HG02870 (cell line): ENCODE data around the gene MYO5A.
"Not testable (repeated sequence)": the region's sequence is repeated elsewhere in the genome, so short reads cannot be mapped to it uniquely, and the experiment has no call there.

Experiments
- ATAC-seq: cut with Tn5 transposase; IDR thresholded peaks from one replicate; pipeline ENCODE4 v1.9.1; 2021; ENCODE audit warnings: mild to moderate bottlenecking, moderate library complexity; ENCODE audit not compliant: unreplicated experiment

The MYO5A gene

GRCh38 chr15:52424856-52425431 is 103.7 kb downstream of the MYO5A start:
- ATAC-seq: no peak

- ATAC-seq: no peak
Observed at GRCh38 chr15:52423852-52424251, 104.8 kb downstream of the MYO5A start.

GRCh38 chr15:52422001-52422400 is 106.7 kb downstream of the MYO5A start:
- ATAC-seq: no peak

DNA sequence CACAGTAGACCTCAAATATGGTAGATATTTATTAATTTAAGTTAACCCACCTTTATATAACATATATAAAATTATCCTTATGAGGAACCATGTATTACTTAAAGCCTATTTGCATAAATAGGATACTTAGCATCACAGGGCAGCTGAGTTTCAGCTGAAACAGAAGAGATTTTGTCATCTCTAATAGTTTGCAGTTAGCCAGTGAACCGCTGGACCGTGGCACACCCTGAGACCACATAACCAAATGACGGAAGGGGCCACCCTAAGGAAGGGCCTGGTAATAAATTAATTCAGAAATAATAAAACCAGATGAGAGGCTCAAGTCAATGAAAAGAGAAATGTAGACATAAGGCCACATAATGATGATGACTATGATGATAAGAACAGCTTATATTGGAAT is 107.7 kb downstream of the MYO5A start:
- no peak for ATAC-seq

DNA sequence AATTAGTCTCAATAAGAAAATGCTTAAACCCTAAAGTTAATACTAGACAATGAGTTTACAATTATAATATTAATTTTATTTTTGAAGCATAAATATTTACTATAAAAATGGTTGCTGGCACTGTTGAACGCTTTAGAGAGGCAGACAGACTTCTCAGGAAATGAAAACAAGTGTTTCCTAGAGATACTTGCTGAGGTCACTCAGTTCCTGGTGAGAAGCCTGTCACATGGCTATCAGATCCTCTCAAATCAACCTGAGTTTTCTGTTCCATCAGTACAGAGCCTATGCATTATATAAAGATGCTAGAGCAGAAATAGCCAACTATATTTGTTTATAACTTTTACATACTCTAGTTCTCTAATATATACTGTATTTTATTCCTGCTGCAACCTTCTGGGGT is 109.2 kb downstream of the MYO5A start:
- ATAC-seq: no peak

GRCh38 chr15:52417957-52418356 is 110.7 kb downstream of the MYO5A start:
- ATAC-seq: no peak

DNA sequence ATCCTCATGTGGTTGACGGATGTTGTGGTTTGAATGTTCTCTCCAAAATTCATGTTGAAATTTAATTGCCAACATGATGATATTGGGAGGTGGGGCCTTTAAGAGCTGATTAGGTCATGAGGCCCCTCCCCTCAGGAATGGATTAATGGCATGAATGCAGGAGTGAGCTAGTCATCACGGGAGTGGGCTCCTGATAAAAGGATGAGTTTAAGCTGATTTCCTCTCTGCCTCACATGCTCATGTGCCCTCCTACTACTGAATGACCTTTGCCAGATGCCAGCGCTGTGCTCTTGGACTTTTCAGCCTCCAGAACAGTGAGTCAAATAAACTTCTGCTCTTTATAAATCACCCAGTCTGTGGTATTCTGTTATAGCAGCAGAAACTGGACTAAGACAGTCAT is 111.2 kb downstream of the MYO5A start:
- ATAC-seq: no peak

- not testable (repeated sequence) for ATAC-seq
Observed at GRCh38 chr15:52416566-52416965, 112.1 kb downstream of the MYO5A start.

- no peak for ATAC-seq
Observed at GRCh38 chr15:52415628-52416027, 113.1 kb downstream of the MYO5A start.

DNA sequence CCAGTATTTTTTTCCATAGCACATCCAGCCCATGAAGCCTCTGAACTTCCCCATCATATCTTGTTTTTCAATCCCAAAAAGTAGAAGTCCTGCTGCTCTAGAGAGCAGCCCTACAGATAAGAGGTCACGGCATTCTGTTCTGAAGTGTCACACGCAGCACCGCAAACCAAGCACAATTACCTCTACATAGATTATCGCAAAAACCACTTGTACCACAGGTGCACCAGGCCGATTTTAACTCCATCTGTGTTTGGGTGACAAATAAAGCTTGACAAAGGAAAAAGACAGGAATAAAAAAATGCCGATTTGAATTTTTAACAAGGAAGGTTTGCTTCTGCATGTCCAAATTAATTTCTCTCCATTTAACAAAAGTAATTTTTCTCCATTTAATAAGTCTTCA is 113.7 kb downstream of the MYO5A start:
- no peak for ATAC-seq

DNA sequence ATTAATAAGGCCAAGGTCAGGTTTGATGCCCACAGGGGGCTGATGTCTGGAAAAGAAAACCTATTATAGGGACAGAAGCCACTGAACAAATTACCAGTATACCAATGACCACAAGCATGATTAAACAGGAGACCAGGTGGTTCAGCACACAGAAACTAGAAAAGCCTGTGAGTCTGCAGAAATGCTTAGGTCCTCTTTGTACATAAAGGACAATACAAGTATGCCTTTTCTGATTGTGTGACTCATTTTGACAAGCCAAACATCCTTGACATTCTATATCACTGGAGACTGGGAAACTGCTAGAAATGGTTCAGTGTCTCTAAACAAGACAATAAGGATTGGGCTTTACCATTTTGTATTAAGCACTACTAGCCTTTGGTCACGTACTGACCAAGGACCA is 119.9 kb downstream of the MYO5A start:
- ATAC-seq: peak; percentile 83

DNA sequence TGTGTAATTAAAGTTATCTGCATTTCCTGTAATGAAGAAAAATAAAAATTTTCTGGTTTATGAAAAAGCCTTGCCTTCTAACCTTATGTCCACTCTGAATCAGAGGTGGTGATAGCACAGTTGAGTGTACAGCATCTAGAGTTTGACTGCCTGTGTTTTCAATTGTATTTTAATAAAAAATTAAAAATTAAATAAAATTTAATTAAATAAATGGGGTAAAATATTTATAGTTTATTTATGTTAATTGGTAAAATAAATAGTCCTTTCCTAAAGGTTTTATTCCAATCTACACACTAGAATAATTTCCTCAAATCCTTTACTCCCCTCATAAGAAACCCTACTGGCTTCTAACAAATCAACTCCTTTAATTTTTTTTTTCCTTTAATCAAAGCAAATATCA is 121.3 kb downstream of the MYO5A start:
- ATAC-seq: no peak

DNA sequence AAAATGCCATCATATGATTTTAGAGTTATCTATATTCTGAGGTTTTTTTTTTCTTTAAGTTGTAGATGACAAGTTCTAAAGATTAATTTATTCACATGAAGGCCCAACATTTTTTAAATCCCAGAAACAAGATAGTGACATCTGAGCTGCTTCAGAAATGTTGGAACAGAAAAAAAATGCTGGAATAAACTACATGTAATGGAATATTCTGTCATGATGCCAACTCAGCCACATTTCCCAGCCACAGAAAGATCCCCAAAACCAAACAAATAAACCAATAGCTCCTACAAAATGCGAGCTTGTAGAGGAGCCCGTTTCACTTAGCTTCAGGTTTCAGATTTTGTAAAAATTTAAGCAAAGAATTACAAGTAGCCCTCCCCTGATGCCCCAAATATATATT is 122.1 kb downstream of the MYO5A start:
- no peak for ATAC-seq

- ATAC-seq: no peak
Observed at GRCh38 chr15:52405856-52406255, 122.8 kb downstream of the MYO5A start.

GRCh38 chr15:52397118-52397517 is 131.6 kb downstream of the MYO5A start:
- no peak for ATAC-seq

DNA sequence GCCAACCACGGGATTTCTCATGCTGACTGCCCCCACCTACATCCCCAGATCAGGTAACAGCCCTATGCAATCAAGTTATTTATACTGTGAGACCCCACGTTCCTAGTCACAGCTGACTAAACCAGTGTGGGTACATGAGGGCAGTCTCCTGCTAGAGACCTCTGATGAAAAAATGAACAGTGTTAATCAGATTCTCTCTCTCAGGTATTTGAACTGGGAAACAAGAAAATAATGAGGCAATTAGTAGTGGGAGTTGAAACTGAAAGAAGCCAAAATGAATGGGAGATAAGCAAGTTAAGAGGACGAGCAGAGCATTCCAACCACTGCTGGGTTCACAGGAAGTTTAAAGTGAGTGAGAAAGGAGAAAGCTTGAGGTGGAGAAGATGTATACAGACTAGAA is 134.6 kb downstream of the MYO5A start:
- ATAC-seq: no peak

DNA sequence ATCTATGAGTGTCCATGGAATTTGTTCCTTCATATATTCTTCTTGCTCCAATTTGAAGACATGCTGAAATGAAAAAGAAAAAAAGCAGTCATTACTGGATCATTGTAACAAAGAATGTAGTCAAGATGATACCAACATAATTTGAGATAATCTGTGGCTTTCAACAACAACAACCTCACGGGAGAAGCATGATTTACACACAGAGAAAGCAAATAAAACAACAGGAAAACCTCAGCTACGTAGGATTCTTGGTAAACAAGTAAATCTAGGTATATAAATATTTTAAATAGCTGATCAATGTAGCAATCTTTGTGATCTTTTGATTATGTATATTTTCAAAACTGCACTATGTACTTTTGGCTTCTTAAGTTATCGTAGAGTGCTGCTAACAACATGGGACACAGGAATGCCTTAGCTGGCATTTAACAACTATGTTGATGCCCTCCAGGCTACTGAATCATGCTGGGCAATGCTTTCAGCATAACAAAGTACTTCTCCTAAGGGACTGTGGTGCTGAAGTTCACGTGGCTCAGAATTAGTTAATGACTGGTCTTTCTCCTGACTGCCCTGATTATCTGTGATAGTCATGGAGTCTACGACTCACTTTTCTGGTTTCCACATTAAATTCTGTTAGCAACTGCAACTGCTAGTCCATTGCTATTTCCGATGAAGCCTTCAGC is 136.5 kb downstream of the MYO5A start:
- ATAC-seq: no peak

DNA sequence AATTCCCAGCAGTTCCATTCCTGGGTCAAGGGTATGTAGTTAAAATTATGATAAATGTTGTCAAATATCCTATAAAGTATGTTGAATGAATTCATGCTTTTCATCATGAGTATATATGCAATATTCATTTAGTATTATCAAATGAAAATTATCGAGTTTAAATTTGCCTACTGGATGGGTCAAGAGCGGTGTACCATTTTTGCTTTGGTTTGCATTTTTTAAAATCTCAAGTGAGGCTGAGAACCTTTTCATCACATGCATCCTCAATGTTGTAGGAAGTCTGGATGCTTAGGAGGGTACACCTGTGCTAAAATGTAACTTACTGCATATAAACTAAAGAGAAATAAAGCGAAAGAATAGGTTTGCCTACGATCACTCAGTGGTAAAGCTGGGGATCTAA is 137.6 kb downstream of the MYO5A start:
- no peak for ATAC-seq

DNA sequence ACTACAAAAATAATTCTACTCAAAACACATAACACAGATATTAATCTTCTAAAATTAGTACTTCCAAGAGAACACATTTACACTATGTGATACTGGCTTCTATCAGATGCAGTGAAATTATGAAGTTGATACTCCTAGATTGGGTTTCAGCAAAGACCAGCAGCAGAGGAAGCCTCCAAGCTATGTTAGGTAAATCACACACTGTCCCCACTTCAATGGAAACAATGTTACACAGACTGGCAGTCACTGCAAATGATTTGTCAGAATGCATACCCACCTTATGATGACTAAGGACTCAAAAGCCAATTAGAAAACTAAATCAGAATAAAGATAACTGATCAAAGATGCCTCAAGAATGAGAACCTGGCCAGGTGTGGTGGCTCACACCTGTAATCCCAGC is 143.0 kb downstream of the MYO5A start:
- ATAC-seq: no peak

GRCh38 chr15:52383100-52383588 is 145.5 kb downstream of the MYO5A start:
- ATAC-seq: peak; percentile 25

DNA sequence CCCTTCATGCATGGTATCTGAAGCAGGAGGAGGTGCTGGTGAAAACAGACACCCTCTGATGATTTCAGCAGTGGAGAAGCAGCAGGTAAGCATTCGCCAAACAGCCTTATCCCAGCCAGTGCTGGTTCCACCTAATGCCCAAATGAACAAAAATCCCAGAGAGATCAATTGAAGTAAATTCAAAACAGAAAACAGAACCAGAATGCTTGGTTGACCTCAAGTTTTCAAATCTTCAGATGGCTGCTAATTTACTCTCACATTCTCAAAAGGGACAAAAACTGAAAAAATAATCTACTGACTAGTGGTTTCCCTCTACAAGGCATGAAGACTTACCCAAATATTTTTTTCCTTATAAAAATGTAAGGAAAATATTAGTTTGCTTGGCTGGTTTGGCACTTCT is 146.0 kb downstream of the MYO5A start:
- ATAC-seq: peak; percentile 12

- peak; percentile 61 for ATAC-seq
Observed at GRCh38 chr15:52379395-52380106, 149.1 kb downstream of the MYO5A start.
